IMR-90 (cell line): Measurements from ENCODE around the gene HDAC10.
A peak's percentile ranks its signal among the peaks of the same experiment; 100 is the strongest.

Experiments used
- BHLHE40 ChIP-seq: fragments of 150-350 bp; IDR thresholded peaks from 2 replicates; pipeline ENCODE4 v1.6.1; 2016; ENCODE audit warnings: mild to moderate bottlenecking, low read depth, low read length
- CTCF ChIP-seq: conservative IDR thresholded peaks from 2 replicates; pipeline ENCODE4 v1.5.1; 2012; ENCODE audit warnings: mild to moderate bottlenecking, low read depth, low read length, improper control_type of control experiment
- MAFK ChIP-seq: IDR thresholded peaks from 2 replicates; pipeline ENCODE4 v1.6.1; 2012; ENCODE audit warnings: low read depth, low read length, improper control_type of control experiment
- MAZ ChIP-seq: IDR thresholded peaks from 2 replicates; pipeline ENCODE4 v1.6.1; 2012; ENCODE audit warnings: low read depth, mild to moderate bottlenecking, low read length, improper control_type of control experiment, moderate library complexity, borderline replicate concordance
- MXI1 ChIP-seq: IDR thresholded peaks from 2 replicates; pipeline ENCODE4 v1.6.1; 2012; ENCODE audit warnings: low read depth, mild to moderate bottlenecking, low read length, moderate library complexity, borderline replicate concordance
- NFE2L2 ChIP-seq: fragments of 150-350 bp; IDR thresholded peaks from 2 replicates; pipeline ENCODE4 v1.6.1; 2016; ENCODE audit warnings: low read depth, mild to moderate bottlenecking, low read length
- POLR2A ChIP-seq: IDR thresholded peaks from 2 replicates; pipeline ENCODE4 v1.6.1; 2012; ENCODE audit warnings: mild to moderate bottlenecking, low read depth, low read length
- RAD21 ChIP-seq: IDR thresholded peaks from 2 replicates; pipeline ENCODE4 v1.6.1; 2012; ENCODE audit warnings: low read length, improper control_type of control experiment
- RFX5 ChIP-seq: IDR thresholded peaks from 2 replicates; pipeline ENCODE4 v1.8.0; 2012; ENCODE audit warnings: low read depth, mild to moderate bottlenecking, low read length, moderate library complexity
- USF2 ChIP-seq: fragments of 150-350 bp; IDR thresholded peaks from 2 replicates; pipeline ENCODE4 v1.6.1; 2017; ENCODE audit warnings: mild to moderate bottlenecking, antibody characterized with exemption, low read length, low read depth

- peak; percentile 36; the same call in 1 of the 2 replicates for TF ChIP-seq CTCF
- TF ChIP-seq MXI1 = no peak
- TF ChIP-seq USF2 = no peak
- TF ChIP-seq POLR2A = no peak
- no peak for TF ChIP-seq RAD21
- no peak for TF ChIP-seq MAFK
- TF ChIP-seq RFX5 = no peak
- TF ChIP-seq BHLHE40 = no peak
- no peak for TF ChIP-seq MAZ
- no peak for TF ChIP-seq NFE2L2
Observed at GRCh38 chr22:50274311-50274710, 23.2 kb upstream of the HDAC10 start.
